Lower lobe of right lung (tissue), 2 donors: ENCODE measurements around the gene ITGB3. TPM values are rescaled to one million over a fixed set of nuclear protein-coding genes. Genes with fewer than 3 reads are reported as not detected.

Source experiments
- ATAC-seq, 2 donors: fragments of 200-7000 bp; cut with Tn5 transposase; one replicate each; pipeline ENCODE4 v1.9.1; 2020 to 2022; ENCODE audit warnings: mild to moderate bottlenecking in 2 of 2, moderate library complexity in 2 of 2
- DNase-seq: peaks from one replicate; pipeline ENCODE4 v3.0.0-alpha.2; 2020
- H3K27ac ChIP-seq: fragments of 200-600 bp; one replicate; pipeline ENCODE4 v1.8.0; 2022
- H3K27me3 ChIP-seq: fragments of 200-600 bp; one replicate; pipeline ENCODE4 v1.8.0; 2022; ENCODE audit warnings: low read depth
- H3K36me3 ChIP-seq: fragments of 200-600 bp; one replicate; pipeline ENCODE4 v1.8.0; 2022; ENCODE audit warnings: mild to moderate bottlenecking
- H3K4me1 ChIP-seq: fragments of 200-600 bp; one replicate; pipeline ENCODE4 v1.8.0; 2022
- H3K4me3 ChIP-seq: fragments of 200-600 bp; one replicate; pipeline ENCODE4 v1.8.0; 2022; ENCODE audit warnings: mild to moderate bottlenecking
- H3K9me3 ChIP-seq: fragments of 200-600 bp; one replicate; pipeline ENCODE4 v1.8.0; 2022
- intact Hi-C: fragments of 100-400 bp; cut with DNase I; formaldehyde crosslinking; loops from one replicate; pipeline ENCODE4 v1.11.0; 2022
- total RNA-seq: library from RNA; stranded (reverse); fragmentation: NEBNext Ultra II Directional; extraction: Animal tissue kit (Norgen Biotek cat#: 25700); gene quantifications from one replicate; pipeline ENCODE4 v1.2.1, GENCODE V29; 2021
- TF ChIP-seq, protein P1 (sequence below): fragments of 200-600 bp; IDR thresholded peaks from one replicate; pipeline ENCODE4 v1.8.0; 2022; ENCODE audit warnings: antibody characterized with exemption, mild to moderate bottlenecking
- donor health status: DM: no; HTN: yes; CAD: no; lungs with severe emphysema.

The ITGB3 gene
- total RNA-seq, 1 donor from 2014 or later = 10.5 TPM

- H3K9me3 ChIP-seq = no peaks in the 10 kb centered on the region
- TF ChIP-seq, protein P1, sequence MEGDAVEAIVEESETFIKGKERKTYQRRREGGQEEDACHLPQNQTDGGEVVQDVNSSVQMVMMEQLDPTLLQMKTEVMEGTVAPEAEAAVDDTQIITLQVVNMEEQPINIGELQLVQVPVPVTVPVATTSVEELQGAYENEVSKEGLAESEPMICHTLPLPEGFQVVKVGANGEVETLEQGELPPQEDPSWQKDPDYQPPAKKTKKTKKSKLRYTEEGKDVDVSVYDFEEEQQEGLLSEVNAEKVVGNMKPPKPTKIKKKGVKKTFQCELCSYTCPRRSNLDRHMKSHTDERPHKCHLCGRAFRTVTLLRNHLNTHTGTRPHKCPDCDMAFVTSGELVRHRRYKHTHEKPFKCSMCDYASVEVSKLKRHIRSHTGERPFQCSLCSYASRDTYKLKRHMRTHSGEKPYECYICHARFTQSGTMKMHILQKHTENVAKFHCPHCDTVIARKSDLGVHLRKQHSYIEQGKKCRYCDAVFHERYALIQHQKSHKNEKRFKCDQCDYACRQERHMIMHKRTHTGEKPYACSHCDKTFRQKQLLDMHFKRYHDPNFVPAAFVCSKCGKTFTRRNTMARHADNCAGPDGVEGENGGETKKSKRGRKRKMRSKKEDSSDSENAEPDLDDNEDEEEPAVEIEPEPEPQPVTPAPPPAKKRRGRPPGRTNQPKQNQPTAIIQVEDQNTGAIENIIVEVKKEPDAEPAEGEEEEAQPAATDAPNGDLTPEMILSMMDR = no peak
- no peak overlapping the region for H3K4me3 ChIP-seq
- H3K27ac ChIP-seq = no peak overlapping the region
- DNase-seq = no peak
- ATAC-seq = no peak
- H3K4me1 ChIP-seq = no peaks in the 10 kb centered on the region
- no peaks in the 10 kb centered on the region for H3K27me3 ChIP-seq
- H3K36me3 ChIP-seq = peaks cover 8% of the 10 kb centered on the region
- intact Hi-C loops = no loop called here
These were observed 76.9 kb downstream of the ITGB3 start for GRCh38 chr17:47330548-47330947.

DNA sequence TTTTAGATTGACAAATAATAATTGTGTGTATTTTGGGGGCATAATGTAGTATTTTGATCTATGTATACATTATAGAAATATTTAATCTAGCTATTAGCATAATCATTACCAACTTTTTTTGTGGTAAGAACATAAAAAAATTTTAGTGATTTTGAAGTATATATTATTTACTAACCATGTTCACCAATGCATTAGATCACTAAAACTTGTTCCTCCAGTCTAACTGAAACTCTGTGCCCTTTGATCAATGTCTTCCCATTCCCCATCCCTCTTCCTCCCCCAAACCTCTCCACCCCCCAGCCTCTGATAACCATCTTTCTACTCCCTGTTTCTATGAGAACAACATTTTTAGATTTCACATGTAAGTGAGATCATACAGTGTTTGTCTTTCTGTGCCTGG lies 78.7 kb downstream of the ITGB3 start:
- no peak for DNase-seq
- TF ChIP-seq, protein P1 = no peak
- Histone ChIP-seq H3K27me3 (no peaks in the 10 kb centered on the region), H3K4me3 (no peak overlapping the region), H3K4me1 (no peaks in the 10 kb centered on the region), H3K27ac (no peak overlapping the region), H3K36me3 (peaks cover 8% of the 10 kb centered on the region), H3K9me3 (no peaks in the 10 kb centered on the region)
- ATAC-seq = no peak
- intact Hi-C loops = no loop called here

DNA sequence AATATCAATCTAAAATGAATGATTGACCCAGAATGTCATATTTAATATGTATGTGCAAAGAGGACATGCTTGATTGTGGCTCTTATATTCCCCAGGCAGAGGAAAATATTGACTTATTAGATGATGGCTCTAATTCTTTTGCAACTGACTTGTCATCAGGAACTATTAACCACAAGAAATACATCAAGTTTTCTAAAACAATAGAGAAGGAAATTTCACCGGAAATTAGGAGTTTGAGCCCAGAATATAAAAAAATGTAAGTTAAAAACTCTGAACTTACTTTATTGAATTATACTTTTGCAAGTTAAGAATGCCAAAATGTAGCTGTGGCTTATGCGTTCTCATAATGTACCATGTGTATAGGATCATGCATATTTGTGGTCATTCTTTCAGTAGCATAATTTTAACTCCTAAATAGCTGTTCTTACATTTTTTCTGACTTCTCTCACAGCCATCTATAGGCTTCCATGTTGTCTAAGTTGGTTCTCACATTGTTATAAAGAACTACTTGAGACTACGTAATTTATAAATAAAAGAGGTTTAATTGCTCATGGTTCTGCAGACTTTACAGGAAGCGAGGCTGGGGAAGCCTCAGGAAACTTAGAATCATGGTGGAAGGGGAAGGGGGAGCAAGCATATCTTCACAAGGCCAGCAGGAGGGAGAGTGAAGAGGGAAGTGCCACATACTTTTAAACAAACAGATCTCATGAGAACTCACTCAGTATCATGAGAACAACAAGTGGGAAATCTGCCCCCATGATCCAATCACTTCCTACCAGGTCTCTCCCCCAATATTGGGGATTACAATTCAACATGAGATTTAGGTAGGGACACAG lies 81.7 kb downstream of the ITGB3 start:
- Histone ChIP-seq H3K27ac (no peak overlapping the region), H3K9me3 (no peaks in the 10 kb centered on the region), H3K4me1 (no peaks in the 10 kb centered on the region), H3K4me3 (no peak overlapping the region), H3K36me3 (no peaks in the 10 kb centered on the region), H3K27me3 (no peaks in the 10 kb centered on the region)
- no peak for DNase-seq
- intact Hi-C loops = no loop called here
- no peak for ATAC-seq
- TF ChIP-seq, protein P1 = no peak

DNA sequence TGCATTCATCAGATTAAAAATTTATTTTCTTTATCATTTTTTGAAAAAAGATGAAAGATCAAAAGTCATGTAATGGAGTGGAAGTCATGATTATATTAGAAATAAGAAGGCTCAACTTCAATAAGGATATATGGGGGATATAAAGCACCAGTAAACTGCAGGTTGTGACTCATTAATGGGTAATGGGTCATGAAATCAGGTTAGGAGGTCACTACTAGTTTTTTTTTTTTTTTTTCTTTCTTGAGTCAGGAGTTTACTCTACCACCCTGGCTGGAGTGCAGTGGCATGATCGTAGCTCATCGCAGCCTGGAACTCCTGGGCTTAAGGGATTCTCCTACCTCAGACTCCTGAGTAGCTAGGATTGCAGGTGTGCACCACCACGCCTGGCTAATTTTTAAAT lies 84.4 kb downstream of the ITGB3 start:
- H3K4me1 ChIP-seq = no peaks in the 10 kb centered on the region
- H3K4me3 ChIP-seq = no peak overlapping the region
- peaks cover 6% of the 10 kb centered on the region for H3K36me3 ChIP-seq
- H3K9me3 ChIP-seq = no peaks in the 10 kb centered on the region
- H3K27ac ChIP-seq = no peak overlapping the region
- no peaks in the 10 kb centered on the region for H3K27me3 ChIP-seq
- ATAC-seq = no peak
- intact Hi-C loops = no loop called here
- TF ChIP-seq, protein P1 = no peak
- no peak for DNase-seq

DNA sequence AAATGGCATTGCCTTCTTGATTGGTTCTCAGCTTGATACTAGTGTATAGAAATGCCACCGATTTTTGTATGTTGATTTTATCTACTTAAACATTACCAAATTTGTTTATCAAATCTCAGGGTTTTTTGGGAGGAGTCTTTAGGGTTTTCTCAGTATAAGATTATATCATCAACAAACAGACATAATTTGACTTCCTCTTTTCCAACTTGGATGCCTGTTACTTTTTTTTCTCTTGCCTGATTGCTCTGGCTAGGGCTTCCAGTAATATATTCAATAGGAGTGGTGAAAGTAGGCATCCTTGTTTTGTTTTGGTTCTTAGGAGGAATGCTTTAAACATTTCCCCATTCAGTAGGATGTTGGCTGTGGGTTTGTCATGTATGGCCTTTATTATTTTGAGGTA lies 99.2 kb downstream of the ITGB3 start:
- H3K4me3 ChIP-seq = no peak overlapping the region
- DNase-seq (no peak), ATAC-seq (no peak)
- H3K9me3 ChIP-seq = no peaks in the 10 kb centered on the region
- TF ChIP-seq, protein P1 = no peak
- H3K4me1 ChIP-seq = no peaks in the 10 kb centered on the region
- no peak overlapping the region for H3K27ac ChIP-seq
- no peaks in the 10 kb centered on the region for H3K27me3 ChIP-seq
- intact Hi-C loops = no loop called here
- H3K36me3 ChIP-seq = no peaks in the 10 kb centered on the region
